Fibroblast of skin of scalp (primary cell): ENCODE measurements around the gene SPATA20.

Experiments
- DNase-seq: peaks from one replicate; pipeline ENCODE4 v3.0.0-alpha.2; 2013

The SPATA20 gene

GRCh38 chr17:50559674-50560184 lies 12.8 kb downstream of the SPATA20 start:
- DNase-seq = peak; percentile 52

GRCh38 chr17:50560185-50560824 lies 13.3 kb downstream of the SPATA20 start, which contains the start of gene CACNA1G:
TSS of gene CACNA1G (plus strand) at chr17:50560715. CDS start at chr17:50561460, 745 bp downstream.
- DNase-seq = peak; percentile 88

DNA sequence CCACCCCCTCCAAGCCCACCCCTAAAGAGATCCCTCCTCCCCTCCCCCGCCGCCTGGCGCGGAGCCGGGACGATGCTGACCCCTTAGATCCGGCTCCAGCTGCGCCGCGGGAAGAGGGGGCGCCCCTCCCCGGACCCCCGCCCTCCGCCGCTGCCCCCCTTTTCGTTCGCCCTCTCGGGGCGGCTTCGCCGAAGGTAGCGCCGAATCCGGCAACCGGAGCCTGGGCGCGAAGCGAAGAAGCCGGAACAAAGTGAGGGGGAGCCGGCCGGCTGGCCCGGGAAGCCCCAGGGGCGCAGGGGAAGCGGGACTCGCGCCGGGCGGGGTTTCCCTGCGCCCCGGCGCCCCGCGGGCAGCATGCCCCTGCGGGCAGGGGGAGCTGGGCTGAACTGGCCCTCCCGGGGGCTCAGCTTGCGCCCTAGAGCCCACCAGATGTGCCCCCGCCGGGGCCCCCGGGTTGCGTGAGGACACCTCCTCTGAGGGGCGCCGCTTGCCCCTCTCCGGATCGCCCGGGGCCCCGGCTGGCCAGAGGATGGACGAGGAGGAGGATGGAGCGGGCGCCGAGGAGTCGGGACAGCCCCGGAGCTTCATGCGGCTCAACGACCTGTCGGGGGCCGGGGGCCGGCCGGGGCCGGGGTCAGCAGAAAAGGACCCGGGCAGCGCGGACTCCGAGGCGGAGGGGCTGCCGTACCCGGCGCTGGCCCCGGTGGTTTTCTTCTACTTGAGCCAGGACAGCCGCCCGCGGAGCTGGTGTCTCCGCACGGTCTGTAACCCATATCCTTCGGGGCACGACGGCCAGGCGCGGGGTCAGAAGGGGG lies 14.2 kb downstream of the SPATA20 start:
- DNase-seq = no peak

- DNase-seq = no peak
These were observed 14.8 kb downstream of the SPATA20 start for GRCh38 chr17:50561746-50562141.

GRCh38 chr17:50562242-50563091 lies 15.5 kb downstream of the SPATA20 start:
- no peak for DNase-seq

DNA sequence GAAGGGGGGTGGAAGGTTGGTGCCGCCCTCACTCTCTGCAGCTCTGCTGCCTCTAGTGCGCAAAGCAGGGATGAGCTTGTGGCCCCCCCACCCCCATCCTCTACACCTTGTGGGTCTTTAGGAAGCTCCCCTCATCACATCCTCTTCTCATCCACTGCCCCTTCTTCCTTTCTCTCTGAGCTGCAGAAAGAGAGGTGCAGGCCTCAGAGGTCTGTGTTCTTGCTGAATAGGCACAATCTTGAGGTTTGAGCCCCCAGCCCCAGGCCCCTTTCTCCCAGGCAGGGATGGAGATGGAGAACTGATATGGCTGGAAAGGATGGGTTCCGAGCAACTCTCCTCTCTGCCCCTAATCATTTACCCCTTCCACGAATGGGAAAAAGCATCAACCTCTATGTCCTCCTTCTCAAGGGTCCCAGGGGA lies 16.1 kb downstream of the SPATA20 start:
- no peak for DNase-seq

DNA sequence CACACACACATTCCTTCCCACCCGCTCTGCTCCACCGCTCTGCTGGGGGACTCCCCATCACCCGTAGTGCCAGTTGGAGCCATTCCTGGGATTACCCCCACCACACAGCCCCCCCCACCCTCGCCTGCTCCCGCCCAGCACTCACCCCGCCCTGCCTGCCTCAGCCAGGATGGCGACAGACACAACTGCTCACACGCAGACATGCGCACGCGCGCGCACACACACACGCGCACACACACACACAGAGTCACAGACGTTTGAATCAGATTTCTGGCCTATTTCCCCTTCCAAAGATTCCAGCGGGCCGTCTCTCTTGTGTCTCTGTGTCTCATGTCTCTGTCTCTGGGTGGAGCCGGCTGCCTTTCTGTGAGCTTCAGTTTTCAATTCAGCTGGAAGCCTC lies 17.9 kb downstream of the SPATA20 start:
- DNase-seq = peak; percentile 92

DNA sequence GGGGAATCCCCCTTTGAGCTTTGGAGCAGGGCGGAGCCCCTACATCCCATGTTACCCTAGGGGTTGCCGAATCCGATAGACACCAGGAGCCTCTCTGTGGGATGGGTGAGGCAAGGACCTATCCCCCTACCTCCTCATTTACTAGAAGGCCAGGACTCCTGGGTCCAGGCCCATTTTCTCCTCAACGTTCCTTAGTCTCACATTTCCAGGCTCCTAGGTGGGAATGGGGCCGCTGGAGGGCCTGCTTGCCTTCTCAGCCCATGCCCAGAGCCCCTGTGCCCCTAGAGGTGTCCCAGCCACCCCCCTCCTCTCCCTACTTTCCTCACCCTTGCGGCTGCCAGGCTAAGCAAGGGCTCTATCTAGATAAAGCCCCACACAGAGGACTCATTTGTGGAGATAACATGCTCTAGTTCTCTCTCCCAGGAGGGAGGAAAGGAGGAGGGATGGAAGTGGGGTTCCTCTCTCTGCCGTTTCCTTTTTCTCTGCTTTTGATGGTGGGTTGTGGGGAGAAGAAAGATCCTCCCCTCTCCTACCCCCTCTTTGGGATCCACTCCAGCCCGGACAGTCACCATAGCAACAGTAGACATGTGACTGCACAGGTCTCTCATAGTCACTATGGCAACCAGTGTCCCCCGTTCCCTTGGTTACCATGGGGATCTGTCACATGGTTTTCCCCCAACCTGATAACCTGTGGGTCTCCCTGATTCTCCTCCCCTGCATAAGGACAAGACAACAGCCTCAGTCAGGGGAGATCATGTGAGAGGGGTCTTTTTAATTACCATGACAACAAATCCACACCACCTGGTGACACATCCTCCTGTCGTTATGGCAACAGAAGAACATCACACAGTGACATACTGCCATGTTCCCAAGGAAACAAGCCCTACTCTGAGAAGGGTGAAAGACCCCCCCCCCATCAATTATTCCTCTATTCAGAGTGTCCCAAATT lies 18.7 kb downstream of the SPATA20 start:
- DNase-seq = peak; percentile 27

DNA sequence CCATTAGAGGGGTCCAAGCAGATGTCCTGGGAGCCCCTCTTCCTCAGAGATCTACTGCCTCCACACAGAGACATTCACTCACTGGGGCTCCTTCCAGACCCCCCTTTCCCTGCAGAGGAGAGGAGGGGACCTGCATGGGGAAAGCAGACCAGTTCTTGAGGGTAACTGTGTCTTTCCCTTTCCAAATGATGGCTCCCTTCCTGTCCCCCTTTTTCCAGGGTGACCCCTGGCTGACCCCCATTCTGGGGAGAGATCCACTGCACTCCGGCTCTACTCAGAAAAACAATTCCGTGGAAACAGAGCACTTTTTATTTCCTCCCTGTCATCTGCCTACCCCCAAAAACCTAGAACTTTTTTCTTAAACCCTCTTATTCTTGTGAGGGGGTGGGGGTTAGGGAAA lies 19.9 kb downstream of the SPATA20 start:
- DNase-seq = no peak

DNA sequence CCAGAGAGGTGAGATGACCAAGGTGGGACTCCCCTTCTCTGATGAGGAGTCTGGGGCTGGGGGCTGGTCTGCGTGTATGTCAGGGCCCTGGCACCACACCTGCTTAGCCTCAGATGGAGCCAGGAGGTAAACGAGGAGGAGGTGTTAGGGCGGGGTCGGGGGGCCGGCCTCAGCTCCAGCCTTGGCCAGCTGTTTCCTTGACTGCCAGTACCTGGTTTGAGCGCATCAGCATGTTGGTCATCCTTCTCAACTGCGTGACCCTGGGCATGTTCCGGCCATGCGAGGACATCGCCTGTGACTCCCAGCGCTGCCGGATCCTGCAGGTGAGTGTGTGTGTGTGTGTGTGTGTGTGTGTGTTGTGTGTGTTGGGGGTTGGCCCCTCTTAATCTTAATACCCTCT lies 21.7 kb downstream of the SPATA20 start:
- DNase-seq = no peak

GRCh38 chr17:50569592-50569991 lies 22.6 kb downstream of the SPATA20 start:
- DNase-seq = no peak

DNA sequence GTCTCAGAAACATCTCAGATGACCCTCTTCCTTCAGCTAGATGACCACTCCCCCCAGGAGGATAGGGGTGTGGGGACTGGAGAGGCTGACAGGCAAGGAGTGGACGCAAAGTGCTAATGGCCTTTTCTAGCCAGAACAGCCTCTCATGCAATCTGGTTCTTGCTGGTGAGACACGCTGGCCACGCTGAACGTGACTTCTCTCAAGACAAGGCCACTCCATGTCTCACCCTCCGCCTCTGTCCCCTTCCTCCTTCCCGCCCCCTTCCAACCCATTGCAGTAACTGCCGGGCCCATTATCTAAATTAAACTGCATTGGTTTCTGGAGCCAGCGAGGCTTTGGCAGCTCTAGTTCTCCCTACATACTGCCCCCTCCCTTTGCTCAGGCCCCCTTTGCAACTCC lies 23.1 kb downstream of the SPATA20 start:
- DNase-seq = no peak

DNA sequence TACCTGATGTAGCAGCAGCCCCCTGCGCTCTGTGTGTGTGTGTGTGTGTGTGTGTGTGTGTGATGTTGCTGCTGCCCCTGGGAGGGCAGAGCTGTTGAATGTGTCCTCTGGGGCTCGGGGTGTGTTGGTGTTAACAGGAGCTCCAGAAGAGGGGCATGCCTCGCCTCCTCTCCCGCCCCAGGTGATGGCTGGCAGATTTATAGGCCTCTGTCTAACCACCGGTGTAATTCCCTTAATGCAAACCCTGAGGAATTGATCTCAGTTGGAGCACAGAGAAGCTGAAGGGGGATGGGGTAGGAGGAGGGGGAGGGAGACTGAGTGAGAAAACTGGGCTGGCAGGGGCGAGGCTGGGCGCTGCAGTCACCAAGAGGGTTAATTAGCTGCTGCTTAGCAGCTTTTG lies 23.6 kb downstream of the SPATA20 start:
- no peak for DNase-seq

- DNase-seq = no peak
These were observed 24.7 kb downstream of the SPATA20 start for GRCh38 chr17:50571681-50572080.

DNA sequence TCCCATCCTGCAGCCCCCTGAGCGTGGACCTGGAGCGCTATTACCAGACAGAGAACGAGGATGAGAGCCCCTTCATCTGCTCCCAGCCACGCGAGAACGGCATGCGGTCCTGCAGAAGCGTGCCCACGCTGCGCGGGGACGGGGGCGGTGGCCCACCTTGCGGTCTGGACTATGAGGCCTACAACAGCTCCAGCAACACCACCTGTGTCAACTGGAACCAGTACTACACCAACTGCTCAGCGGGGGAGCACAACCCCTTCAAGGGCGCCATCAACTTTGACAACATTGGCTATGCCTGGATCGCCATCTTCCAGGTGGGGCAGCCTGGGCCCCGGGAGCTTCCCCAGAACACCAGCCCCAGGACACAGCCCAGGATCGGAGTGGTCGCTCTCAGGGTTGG lies 25.6 kb downstream of the SPATA20 start:
- no peak for DNase-seq

- DNase-seq = no peak
These were observed 27.1 kb downstream of the SPATA20 start for GRCh38 chr17:50573866-50574611.

DNA sequence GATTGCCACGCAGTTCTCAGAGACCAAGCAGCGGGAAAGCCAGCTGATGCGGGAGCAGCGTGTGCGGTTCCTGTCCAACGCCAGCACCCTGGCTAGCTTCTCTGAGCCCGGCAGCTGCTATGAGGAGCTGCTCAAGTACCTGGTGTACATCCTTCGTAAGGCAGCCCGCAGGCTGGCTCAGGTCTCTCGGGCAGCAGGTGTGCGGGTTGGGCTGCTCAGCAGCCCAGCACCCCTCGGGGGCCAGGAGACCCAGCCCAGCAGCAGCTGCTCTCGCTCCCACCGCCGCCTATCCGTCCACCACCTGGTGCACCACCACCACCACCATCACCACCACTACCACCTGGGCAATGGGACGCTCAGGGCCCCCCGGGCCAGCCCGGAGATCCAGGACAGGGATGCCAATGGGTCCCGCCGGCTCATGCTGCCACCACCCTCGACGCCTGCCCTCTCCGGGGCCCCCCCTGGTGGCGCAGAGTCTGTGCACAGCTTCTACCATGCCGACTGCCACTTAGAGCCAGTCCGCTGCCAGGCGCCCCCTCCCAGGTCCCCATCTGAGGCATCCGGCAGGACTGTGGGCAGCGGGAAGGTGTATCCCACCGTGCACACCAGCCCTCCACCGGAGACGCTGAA lies 28.7 kb downstream of the SPATA20 start:
- no peak for DNase-seq

DNA sequence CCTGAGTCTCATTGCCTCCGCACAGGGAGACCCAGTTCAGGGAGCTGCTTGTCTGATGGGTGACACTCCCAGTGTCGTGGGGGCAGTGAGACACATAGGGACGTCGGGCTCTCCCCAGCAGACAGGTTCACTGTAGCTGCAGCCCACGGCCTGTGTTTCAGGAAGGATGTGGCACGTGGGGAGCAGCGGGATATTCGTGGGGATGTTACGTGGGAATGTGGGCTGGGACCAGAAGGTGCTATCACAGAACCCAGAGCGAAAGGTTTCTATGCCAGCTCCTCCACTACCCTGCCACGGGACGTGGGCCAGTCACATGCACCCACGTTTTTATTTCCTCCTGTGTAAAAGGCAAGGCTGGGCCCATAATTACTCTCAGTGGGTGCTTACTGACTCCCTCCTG lies 29.9 kb downstream of the SPATA20 start:
- no peak for DNase-seq

GRCh38 chr17:50577451-50577954 lies 30.5 kb downstream of the SPATA20 start:
- no peak for DNase-seq

GRCh38 chr17:50578173-50578572 lies 31.2 kb downstream of the SPATA20 start:
- no peak for DNase-seq
